ENCODE results near the gene CPNE1. TPM values are rescaled to one million over a fixed set of nuclear protein-coding genes. Genes with fewer than 3 reads are reported as not detected.

Gene CPNE1
- total RNA-seq, 1 donor = 92.0 TPM

GRCh38 chr20:35586751-35587425 lies 77.8 kb downstream of the CPNE1 start:
- no peak overlapping the region for H3K4me3 ChIP-seq (ENCODE audit: low read depth, low read length)
- no peak for DNase-seq (ENCODE audit: low read depth)
- TF ChIP-seq, protein P1, sequence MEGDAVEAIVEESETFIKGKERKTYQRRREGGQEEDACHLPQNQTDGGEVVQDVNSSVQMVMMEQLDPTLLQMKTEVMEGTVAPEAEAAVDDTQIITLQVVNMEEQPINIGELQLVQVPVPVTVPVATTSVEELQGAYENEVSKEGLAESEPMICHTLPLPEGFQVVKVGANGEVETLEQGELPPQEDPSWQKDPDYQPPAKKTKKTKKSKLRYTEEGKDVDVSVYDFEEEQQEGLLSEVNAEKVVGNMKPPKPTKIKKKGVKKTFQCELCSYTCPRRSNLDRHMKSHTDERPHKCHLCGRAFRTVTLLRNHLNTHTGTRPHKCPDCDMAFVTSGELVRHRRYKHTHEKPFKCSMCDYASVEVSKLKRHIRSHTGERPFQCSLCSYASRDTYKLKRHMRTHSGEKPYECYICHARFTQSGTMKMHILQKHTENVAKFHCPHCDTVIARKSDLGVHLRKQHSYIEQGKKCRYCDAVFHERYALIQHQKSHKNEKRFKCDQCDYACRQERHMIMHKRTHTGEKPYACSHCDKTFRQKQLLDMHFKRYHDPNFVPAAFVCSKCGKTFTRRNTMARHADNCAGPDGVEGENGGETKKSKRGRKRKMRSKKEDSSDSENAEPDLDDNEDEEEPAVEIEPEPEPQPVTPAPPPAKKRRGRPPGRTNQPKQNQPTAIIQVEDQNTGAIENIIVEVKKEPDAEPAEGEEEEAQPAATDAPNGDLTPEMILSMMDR (IDR thresholded peaks at IDR 0.05; ENCODE audit: insufficient read depth, low read depth, low read length) = no peak

GRCh38 chr20:35583636-35584560 lies 80.8 kb downstream of the CPNE1 start:
- H3K4me3 ChIP-seq (ENCODE audit: low read depth, low read length) = no peak overlapping the region
- TF ChIP-seq, protein P1 (IDR thresholded peaks at IDR 0.05; ENCODE audit: insufficient read depth, low read depth, low read length) = no peak
- DNase-seq (ENCODE audit: low read depth) = no peak

DNA sequence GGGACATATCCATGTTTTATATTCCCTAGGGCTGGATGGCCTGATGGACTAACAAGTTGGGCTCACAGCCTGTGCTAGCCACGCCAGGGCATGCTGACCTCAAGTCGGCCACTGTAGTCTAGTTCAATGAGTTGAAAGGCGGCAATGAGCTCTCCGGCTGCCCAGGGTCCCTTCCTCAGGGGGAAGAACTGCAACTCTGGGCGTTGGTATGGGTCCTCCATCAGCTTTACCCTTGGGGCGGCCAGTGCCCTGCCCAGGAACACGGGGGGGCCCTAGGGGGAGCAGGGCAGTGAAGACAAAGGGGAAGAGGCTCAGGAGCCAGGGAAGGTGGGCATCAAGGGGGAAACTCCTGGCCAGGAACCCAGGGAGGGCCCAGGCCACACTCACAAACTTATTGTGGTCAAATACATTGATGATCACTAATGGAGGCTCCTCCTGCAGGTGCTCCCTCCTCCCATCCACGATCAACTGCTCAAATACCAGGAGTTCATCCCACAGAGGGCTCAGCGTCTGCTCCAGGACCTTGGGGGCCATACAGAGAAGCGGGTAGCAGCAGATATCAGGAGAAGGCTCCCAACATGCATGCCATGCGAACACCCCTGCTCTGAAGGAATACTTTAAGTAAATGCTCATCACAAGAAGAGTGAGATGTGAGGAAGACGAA lies 81.8 kb downstream of the CPNE1 start:
- no peak for DNase-seq (ENCODE audit: low read depth)
- H3K4me3 ChIP-seq (ENCODE audit: low read depth, low read length) = no peak overlapping the region
- TF ChIP-seq, protein P1 (IDR thresholded peaks at IDR 0.05; ENCODE audit: insufficient read depth, low read depth, low read length) = no peak

DNA sequence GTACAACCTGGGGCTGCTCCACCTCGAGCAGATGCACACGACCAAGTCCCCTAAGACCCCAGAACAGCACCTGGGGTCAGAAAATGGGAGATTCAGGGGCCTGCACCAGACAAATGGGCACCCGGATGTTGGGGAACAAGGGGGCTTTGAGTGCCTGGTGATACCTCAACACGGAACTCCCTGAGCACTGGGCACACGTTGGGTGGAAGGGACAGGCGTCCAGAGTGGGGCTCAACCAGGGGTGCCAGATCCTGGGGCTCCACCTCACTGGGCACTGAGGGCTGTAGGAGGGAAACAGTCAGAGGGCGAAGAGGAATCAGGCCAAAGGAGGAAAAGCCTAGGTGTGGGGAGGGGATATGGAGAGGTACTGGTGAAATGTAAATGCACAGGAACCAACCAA lies 82.6 kb downstream of the CPNE1 start:
- no peak for DNase-seq (ENCODE audit: low read depth)
- no peak overlapping the region for H3K4me3 ChIP-seq (ENCODE audit: low read depth, low read length)
- TF ChIP-seq, protein P1 (IDR thresholded peaks at IDR 0.05; ENCODE audit: insufficient read depth, low read depth, low read length) = no peak

- DNase-seq (ENCODE audit: low read depth) = no peak
- TF ChIP-seq, protein P1 (IDR thresholded peaks at IDR 0.05; ENCODE audit: insufficient read depth, low read depth, low read length) = no peak
- no peak overlapping the region for H3K4me3 ChIP-seq (ENCODE audit: low read depth, low read length)
Observed at GRCh38 chr20:35579196-35579595, 85.5 kb downstream of the CPNE1 start.

- no peak for DNase-seq (ENCODE audit: low read depth)
- TF ChIP-seq, protein P1 (IDR thresholded peaks at IDR 0.05; ENCODE audit: insufficient read depth, low read depth, low read length) = no peak
- no peak overlapping the region for H3K4me3 ChIP-seq (ENCODE audit: low read depth, low read length)
Observed at GRCh38 chr20:35578469-35578868, 86.2 kb downstream of the CPNE1 start.

Measured in fibroblast of villous mesenchyme (primary cell).